MM.1S (cell line): ENCODE measurements around the gene ESR2.

Experiments
- CTCF ChIP-seq: fragments of 300-600 bp; sonication (generic); IDR thresholded peaks from 2 replicates; pipeline ENCODE4 v1.5.1; 2016; ENCODE audit warnings: antibody characterized with exemption, low read length, mixed read lengths
- EZH2phosphoT487 ChIP-seq: fragments of 300-600 bp; sonication (generic); IDR thresholded peaks from 2 replicates; pipeline ENCODE4 v1.6.1; 2018; ENCODE audit warnings: antibody characterized with exemption, low read length

- TF ChIP-seq CTCF: no peak
- no peak for TF ChIP-seq EZH2phosphoT487
Measured at GRCh38 chr14:64238631-64239030, 55.5 kb downstream of the ESR2 start.
